Lower lobe of right lung (tissue), 2 donors: ENCODE measurements around the gene HOXA2. TPM values are rescaled to one million over a fixed set of nuclear protein-coding genes. Genes with fewer than 3 reads are reported as not detected.

Experiments used
- ATAC-seq, 2 donors: fragments of 200-7000 bp; cut with Tn5 transposase; one replicate each; pipeline ENCODE4 v1.9.1; 2020 to 2022; ENCODE audit warnings: mild to moderate bottlenecking in 2 of 2, moderate library complexity in 2 of 2
- DNase-seq: peaks from one replicate; pipeline ENCODE4 v3.0.0-alpha.2; 2020
- H3K27ac ChIP-seq: fragments of 200-600 bp; one replicate; pipeline ENCODE4 v1.8.0; 2022
- H3K27me3 ChIP-seq: fragments of 200-600 bp; one replicate; pipeline ENCODE4 v1.8.0; 2022; ENCODE audit warnings: low read depth
- H3K36me3 ChIP-seq: fragments of 200-600 bp; one replicate; pipeline ENCODE4 v1.8.0; 2022; ENCODE audit warnings: mild to moderate bottlenecking
- H3K4me1 ChIP-seq: fragments of 200-600 bp; one replicate; pipeline ENCODE4 v1.8.0; 2022
- H3K4me3 ChIP-seq: fragments of 200-600 bp; one replicate; pipeline ENCODE4 v1.8.0; 2022; ENCODE audit warnings: mild to moderate bottlenecking
- H3K9me3 ChIP-seq: fragments of 200-600 bp; one replicate; pipeline ENCODE4 v1.8.0; 2022
- intact Hi-C: fragments of 100-400 bp; cut with DNase I; formaldehyde crosslinking; loops from one replicate; pipeline ENCODE4 v1.11.0; 2022
- total RNA-seq: library from RNA; stranded (reverse); fragmentation: NEBNext Ultra II Directional; extraction: Animal tissue kit (Norgen Biotek cat#: 25700); gene quantifications from one replicate; pipeline ENCODE4 v1.2.1, GENCODE V29; 2021
- TF ChIP-seq, protein P1 (sequence below): fragments of 200-600 bp; IDR thresholded peaks from one replicate; pipeline ENCODE4 v1.8.0; 2022; ENCODE audit warnings: antibody characterized with exemption, mild to moderate bottlenecking
- donor health status: DM: no; HTN: yes; CAD: no; lungs with severe emphysema.

The HOXA2 gene
- total RNA-seq, 1 donor from 2014 or later, result 1.5 TPM

- TF ChIP-seq, protein P1, sequence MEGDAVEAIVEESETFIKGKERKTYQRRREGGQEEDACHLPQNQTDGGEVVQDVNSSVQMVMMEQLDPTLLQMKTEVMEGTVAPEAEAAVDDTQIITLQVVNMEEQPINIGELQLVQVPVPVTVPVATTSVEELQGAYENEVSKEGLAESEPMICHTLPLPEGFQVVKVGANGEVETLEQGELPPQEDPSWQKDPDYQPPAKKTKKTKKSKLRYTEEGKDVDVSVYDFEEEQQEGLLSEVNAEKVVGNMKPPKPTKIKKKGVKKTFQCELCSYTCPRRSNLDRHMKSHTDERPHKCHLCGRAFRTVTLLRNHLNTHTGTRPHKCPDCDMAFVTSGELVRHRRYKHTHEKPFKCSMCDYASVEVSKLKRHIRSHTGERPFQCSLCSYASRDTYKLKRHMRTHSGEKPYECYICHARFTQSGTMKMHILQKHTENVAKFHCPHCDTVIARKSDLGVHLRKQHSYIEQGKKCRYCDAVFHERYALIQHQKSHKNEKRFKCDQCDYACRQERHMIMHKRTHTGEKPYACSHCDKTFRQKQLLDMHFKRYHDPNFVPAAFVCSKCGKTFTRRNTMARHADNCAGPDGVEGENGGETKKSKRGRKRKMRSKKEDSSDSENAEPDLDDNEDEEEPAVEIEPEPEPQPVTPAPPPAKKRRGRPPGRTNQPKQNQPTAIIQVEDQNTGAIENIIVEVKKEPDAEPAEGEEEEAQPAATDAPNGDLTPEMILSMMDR, result no peak
- Histone ChIP-seq H3K9me3 (no peaks in the 10 kb centered on the region), H3K27ac (no peak overlapping the region), H3K27me3 (no peaks in the 10 kb centered on the region), H3K4me1 (no peaks in the 10 kb centered on the region), H3K36me3 (no peaks in the 10 kb centered on the region), H3K4me3 (no peak overlapping the region)
- no peak for DNase-seq
- no peak for ATAC-seq
- intact Hi-C loops, result no loop called here
Observed at GRCh38 chr7:27065709-27066108, 36.8 kb downstream of the HOXA2 start.

- ATAC-seq (no peak), DNase-seq (no peak)
- Histone ChIP-seq H3K4me1 (no peaks in the 10 kb centered on the region), H3K36me3 (no peaks in the 10 kb centered on the region), H3K4me3 (no peak overlapping the region), H3K9me3 (no peaks in the 10 kb centered on the region), H3K27me3 (no peaks in the 10 kb centered on the region), H3K27ac (no peak overlapping the region)
- TF ChIP-seq, protein P1, result no peak
- intact Hi-C loops, result no loop called here
Observed at GRCh38 chr7:27064661-27065060, 37.8 kb downstream of the HOXA2 start.

DNA sequence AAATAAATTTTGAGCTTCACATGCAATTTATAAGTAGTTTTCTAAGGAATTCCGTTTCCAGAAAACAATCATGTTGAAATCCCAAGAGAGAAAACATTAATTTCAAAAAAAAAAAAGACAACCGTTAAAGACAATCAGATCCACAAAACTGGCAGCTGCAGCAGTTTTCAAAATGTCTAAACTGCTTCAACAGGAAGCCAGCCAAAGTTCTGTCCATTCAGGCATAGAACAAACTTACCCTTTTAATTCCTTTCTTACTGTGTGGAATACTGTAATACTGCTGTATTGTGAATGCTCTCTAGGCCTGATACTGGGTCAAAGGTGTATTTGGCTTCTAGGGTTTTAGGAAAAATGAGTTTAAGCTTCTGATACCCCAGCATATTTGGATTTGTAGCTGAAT, 38.3 kb downstream of the HOXA2 start:
- Histone ChIP-seq H3K4me1 (no peaks in the 10 kb centered on the region), H3K9me3 (no peaks in the 10 kb centered on the region), H3K27me3 (no peaks in the 10 kb centered on the region), H3K36me3 (no peaks in the 10 kb centered on the region), H3K27ac (no peak overlapping the region), H3K4me3 (no peak overlapping the region)
- intact Hi-C loops, result no loop called here
- TF ChIP-seq, protein P1, result no peak
- DNase-seq (no peak), ATAC-seq (no peak)

DNA sequence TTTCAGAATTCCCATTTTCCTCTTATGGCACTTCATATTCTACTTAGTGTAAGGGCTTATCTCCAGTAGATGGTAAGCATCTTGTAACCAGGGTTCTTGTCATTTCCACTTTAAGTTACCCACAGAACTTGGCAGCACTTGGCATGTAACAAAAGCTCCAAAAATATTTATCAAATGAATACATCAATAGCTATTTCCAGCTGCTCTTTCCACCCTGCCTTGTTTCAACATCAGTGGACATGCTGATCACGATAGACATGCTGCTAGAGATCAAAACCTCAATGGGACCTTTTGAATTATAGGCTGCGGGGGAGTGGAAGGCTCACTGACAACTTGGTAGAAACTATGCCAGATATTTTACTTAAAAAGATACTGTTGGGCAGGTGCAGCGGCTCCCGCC, 39.5 kb downstream of the HOXA2 start:
- Histone ChIP-seq H3K27ac (no peak overlapping the region), H3K36me3 (no peaks in the 10 kb centered on the region), H3K9me3 (no peaks in the 10 kb centered on the region), H3K4me3 (no peak overlapping the region), H3K27me3 (no peaks in the 10 kb centered on the region), H3K4me1 (no peaks in the 10 kb centered on the region)
- no peak for ATAC-seq
- DNase-seq, result no peak
- TF ChIP-seq, protein P1, result no peak
- intact Hi-C loops, result no loop called here

DNA sequence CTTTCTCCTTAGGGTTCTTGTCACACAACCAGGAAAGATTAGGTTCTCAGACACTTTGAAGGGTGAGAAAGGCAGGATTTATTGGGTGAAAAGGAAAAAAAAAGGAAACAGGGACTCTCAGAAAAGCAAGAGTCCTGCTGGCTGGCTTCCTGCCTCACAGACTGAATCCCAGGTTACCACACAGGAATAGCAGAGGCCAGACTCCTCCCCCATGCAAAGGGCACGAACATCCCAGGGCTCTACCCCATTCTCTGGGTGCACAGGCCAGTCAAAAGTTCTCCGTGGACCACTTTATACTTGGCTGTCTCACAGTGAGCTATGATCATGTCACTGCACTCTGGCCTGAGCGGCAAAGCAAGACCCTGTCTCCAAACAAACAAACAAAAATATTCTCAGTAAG, 49.3 kb downstream of the HOXA2 start:
- Histone ChIP-seq H3K27me3 (no peaks in the 10 kb centered on the region), H3K4me3 (no peak overlapping the region), H3K4me1 (no peaks in the 10 kb centered on the region), H3K36me3 (no peaks in the 10 kb centered on the region), H3K27ac (no peak overlapping the region), H3K9me3 (no peaks in the 10 kb centered on the region)
- TF ChIP-seq, protein P1, result no peak
- intact Hi-C loops, result no loop called here
- DNase-seq, result no peak
- no peak for ATAC-seq

DNA sequence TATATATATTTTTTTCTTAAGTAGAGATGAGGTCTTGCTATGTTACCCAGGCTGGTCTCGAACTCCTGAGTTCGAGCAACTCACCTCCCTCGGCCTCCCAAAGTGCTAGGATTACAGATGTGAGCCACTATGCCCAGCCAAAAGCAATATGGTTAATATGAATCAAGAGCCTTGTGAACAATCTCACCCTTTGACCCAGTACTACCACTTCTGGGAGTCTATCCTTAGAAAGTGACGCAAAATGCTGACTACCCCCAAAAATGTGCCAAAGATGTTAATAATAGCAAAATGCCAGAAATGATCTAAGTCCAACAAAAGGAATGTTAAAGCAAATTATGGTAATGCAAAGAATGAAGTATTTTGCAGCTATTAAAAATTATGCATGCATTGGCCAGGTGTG, 51.0 kb downstream of the HOXA2 start:
- DNase-seq, result no peak
- H3K4me1 ChIP-seq, result no peaks in the 10 kb centered on the region
- no peaks in the 10 kb centered on the region for H3K27me3 ChIP-seq
- H3K27ac ChIP-seq, result no peak overlapping the region
- TF ChIP-seq, protein P1, result no peak
- no peak overlapping the region for H3K4me3 ChIP-seq
- no peak for ATAC-seq
- intact Hi-C loops, result no loop called here
- no peaks in the 10 kb centered on the region for H3K36me3 ChIP-seq
- no peaks in the 10 kb centered on the region for H3K9me3 ChIP-seq
